ENCODE measurements around the gene MED15.

DNA sequence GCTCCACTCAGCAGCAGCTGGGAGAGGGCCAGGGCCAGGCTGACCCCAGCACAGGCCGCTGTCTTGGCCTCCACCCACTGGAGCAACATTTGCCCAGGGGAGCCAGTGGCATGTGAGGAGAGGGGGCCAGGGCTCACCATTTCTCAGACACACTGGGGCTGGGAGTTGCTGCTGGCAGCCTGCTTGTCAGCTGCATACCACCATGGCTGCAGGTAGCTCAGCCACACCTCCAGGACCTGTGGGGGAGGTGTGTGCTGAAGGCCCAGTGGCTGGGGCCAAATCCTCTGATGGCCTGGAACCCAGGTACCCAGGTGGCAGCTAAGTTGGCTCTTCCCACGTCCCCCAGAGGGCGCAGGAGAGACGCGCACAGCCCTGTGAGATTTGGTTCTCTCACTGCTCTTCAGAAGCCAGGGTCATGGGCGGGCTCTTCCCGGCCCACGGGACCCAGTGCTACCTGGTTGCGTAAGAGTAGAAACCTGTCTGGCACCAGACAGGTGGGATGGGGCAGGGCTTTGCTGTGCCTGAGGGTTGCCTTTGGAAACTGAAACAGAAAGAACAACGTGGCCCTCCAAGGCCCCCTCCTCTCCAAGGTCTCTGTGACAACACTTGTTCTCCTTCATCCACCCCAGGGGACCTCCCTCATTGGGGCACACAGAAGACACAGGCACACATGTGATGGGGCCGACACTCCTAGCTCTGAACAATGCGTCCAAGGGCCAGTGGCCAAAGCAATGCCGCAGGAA, 98.8 kb downstream of the MED15 start:
- no peak for TF ChIP-seq POLR2AphosphoS5 (IDR thresholded peaks at IDR 0.05)
- TF ChIP-seq POLR2A (IDR thresholded peaks at IDR 0.05) = no peak
